Astrocyte of the spinal cord (primary cell): Measurements from ENCODE around the gene RBM26.
"Not testable (repeated sequence)": the region's sequence is repeated elsewhere in the genome, so short reads cannot be mapped to it uniquely, and the experiment has no call there.

Source experiments
- DNase-seq: peaks from one replicate; pipeline ENCODE4 v3.0.0; 2011; ENCODE audit warnings: low read depth, low spot score
- H3K4me3 ChIP-seq: 2 replicates; pipeline ENCODE4 v1.5.1; 2011; ENCODE audit warnings: low read depth, mild to moderate bottlenecking, low read length, moderate library complexity
- in situ Hi-C: cut with HindIII; loops from 2 replicates; pipeline ENCODE4 v1.10.0; 2017; ENCODE audit warnings: low sequenced_read_pairs
- TF ChIP-seq, protein P1 (sequence below): IDR thresholded peaks from 2 replicates; pipeline ENCODE4 v1.5.1; 2012; ENCODE audit warnings: low read depth, mild to moderate bottlenecking, low read length, inconsistent platforms

Gene RBM26

DNA sequence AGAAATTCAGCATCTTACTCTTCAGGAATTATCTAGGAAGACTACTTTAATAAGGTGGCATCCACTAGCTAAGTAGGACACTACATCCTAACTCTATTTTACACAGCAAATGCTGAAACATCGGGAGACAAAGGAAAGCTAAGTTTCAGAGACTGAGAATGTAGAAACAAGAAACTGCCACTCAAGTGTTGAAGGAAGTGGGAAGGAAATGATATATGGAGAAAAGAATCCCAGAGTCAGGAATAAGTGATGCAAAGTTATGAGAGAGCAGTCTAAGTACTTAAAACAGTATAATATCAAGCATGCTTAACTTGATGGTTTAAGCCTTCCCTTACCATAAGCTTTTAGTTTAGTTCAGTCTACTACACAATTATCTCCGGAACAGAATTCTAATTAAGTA is 52.4 kb downstream of the RBM26 start:
- H3K4me3 ChIP-seq, result no peak overlapping the region
- in situ Hi-C loops, result no loop called here
- DNase-seq, result no peak
- TF ChIP-seq, protein P1, sequence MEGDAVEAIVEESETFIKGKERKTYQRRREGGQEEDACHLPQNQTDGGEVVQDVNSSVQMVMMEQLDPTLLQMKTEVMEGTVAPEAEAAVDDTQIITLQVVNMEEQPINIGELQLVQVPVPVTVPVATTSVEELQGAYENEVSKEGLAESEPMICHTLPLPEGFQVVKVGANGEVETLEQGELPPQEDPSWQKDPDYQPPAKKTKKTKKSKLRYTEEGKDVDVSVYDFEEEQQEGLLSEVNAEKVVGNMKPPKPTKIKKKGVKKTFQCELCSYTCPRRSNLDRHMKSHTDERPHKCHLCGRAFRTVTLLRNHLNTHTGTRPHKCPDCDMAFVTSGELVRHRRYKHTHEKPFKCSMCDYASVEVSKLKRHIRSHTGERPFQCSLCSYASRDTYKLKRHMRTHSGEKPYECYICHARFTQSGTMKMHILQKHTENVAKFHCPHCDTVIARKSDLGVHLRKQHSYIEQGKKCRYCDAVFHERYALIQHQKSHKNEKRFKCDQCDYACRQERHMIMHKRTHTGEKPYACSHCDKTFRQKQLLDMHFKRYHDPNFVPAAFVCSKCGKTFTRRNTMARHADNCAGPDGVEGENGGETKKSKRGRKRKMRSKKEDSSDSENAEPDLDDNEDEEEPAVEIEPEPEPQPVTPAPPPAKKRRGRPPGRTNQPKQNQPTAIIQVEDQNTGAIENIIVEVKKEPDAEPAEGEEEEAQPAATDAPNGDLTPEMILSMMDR, result no peak

- TF ChIP-seq, protein P1, result no peak
- in situ Hi-C loops, result no loop called here
- no peak overlapping the region for H3K4me3 ChIP-seq
- no peak for DNase-seq
Observed at GRCh38 chr13:79352107-79352506, 53.9 kb downstream of the RBM26 start.

DNA sequence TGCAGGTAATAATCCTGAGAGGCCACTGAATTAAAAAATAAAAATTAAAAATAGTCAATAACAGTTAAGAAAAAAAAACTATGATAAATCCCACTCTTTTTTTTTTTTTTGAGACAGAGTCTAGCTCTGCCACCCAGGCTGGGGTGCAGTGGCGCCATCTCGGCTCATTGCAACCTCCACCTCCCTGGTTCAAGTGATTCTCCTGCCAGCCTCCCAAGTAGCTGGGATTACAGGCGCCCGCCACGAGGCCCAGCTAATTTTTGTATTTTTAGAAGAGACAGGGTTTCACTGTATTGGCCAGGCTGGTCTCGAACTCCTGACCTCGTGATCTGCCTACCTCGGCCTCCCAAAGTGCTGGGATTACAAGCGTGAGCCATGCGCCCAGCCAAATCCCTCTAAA is 56.4 kb downstream of the RBM26 start:
- DNase-seq, H3K4me3 ChIP-seq, in situ Hi-C loops: not testable (repeated sequence)

- TF ChIP-seq, protein P1, result no peak
- peak; percentile 15 for DNase-seq
- H3K4me3 ChIP-seq, result no peak overlapping the region
- in situ Hi-C loops, result no loop called here
Observed at GRCh38 chr13:79349011-79349410, 57.0 kb downstream of the RBM26 start.

DNA sequence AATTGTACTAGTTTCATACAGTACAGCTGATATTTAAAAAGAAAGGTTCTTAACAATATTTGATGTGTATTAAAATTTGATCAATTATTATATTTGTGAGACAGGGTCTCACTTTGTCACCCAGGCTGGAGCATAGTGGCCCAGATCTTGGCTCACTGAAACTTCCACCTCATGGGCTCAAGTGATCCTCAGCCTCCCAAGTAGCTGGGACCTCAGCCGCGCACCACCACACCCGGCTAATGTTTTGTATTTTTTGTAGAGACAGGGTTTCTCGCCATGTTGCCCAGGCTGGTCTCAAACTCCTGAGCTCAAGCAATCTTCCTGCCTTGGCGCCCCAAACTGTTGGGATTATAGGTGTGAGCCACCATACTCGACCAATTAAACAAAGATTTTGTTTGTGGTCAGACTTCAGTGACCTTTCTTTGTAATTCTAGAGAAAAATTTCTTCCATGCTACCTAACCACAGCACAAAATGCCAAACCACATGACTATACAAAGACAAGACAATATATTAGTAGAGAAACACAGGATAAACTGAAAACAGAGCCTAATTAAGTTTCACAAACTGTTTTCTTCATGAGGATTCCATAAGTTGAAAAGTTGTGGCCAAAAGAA is 59.6 kb downstream of the RBM26 start:
- in situ Hi-C loops, result no loop called here
- TF ChIP-seq, protein P1, result no peak
- DNase-seq, result peak; percentile 20
- no peak overlapping the region for H3K4me3 ChIP-seq

DNA sequence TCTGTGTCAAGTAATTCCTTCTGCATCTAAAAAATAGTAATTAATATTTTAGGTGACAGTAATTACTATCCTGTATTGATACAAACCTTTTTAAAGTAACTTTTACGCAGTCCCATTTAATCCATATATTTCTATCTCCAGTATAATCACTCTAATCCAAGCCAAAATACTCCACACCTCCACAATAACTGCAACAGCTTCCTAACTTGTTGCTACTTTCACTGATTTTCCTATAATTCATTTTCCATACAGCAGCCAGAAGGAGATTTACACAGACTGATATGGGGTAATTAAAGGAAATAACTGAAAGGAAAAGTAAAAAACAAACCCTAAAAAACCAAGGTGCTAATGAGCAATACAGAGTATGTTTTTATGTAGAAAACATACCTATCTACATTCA is 64.9 kb downstream of the RBM26 start:
- TF ChIP-seq, protein P1, result no peak
- in situ Hi-C loops, result no loop called here
- no peak for DNase-seq
- H3K4me3 ChIP-seq, result no peak overlapping the region

DNA sequence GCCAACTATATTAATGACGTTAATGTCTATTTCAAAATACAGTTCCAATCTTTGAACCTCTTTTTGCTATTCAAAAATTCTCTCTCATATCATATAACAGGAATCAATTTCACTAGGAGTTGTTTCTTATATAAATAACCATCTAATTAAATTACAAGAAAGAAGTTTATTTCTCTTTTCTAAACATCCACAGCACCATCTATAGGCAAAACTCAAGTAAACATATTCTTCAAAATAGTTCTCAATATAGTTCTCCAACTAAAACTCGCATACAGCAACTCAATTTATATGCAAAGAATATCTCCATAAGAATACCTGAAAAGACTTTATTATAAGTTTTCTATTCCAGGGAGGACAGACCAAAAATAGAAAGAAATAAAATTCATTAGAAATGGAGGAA is 65.6 kb downstream of the RBM26 start:
- no peak overlapping the region for H3K4me3 ChIP-seq
- in situ Hi-C loops, result no loop called here

More for the DNA sequence above, 65.6 kb downstream of the RBM26 start:
- no peak for DNase-seq
- TF ChIP-seq, protein P1, result no peak
